K562 (cell line): Measurements from ENCODE around the gene KCNC3. TPM values are rescaled to one million over a fixed set of nuclear protein-coding genes. Genes with fewer than 3 reads are reported as not detected.

ENCODE experiments used
- ATAC-seq: fragments of 200-7000 bp; cut with Tn5 transposase; 3 replicates; pipeline ENCODE4 v1.9.1; 2020; ENCODE audit warnings: moderate library complexity
- BruUV-seq: library from RNA; stranded (reverse); fragments of 400-500 nt; replicated peaks from 2 replicates; lab custom pipeline; 2021; lab: Mats Ljungman, UMichigan
- CTCF ChIA-PET: fragments of 300-600 bp; formaldehyde crosslinking; extraction: SDS; loops from one replicate; lab custom pipeline; 2021; ENCODE audit warnings: low intra/inter-chr PET ratio; lab: Yijun Ruan, JAX
- POLR2A ChIA-PET: fragments of 300-600, 350-650 bp; sonication (Branson Sonifier 250); formaldehyde crosslinking; extraction: SDS; loops from one replicate; lab custom pipeline; 2021; ENCODE audit warnings: antibody characterized with exemption, inconsistent platforms; lab: Yijun Ruan, JAX
- DNase-seq, 4 experiments: peaks; one replicate each; pipeline versions ENCODE4 v3.0.0 to v3.0.0-alpha.2; 2011 to 2018; ENCODE audit warnings: low spot score in 3 of 4, mixed read lengths in 3 of 4; ENCODE audit errors: extremely low read depth in 1 of 4
- FAIRE-seq: peaks from 2 replicates; lab custom pipeline; 2011; peaks lifted over from hg19 to GRCh38; lab: Jason Lieb, UNC
- H2AFZ ChIP-seq: 2 replicates; pipeline ENCODE4 v1.6.0; 2011; ENCODE audit warnings: low read depth, low read length, control low read depth, inconsistent platforms
- H3K27ac ChIP-seq: fragments of 200-600 bp; 3 replicates; pipeline ENCODE4 v1.8.0; 2011; ENCODE audit warnings: low read depth, mild to moderate bottlenecking, control low read depth, inconsistent platforms, low read length, moderate library complexity, mixed read lengths; ENCODE audit errors: extremely low read depth
- H3K27me3 ChIP-seq, 2 experiments: fragments of 300-600 bp in 1 of 2; 2 replicates in 1 of 2; 3 replicates in 1 of 2; pipeline versions ENCODE4 v1.6.0 to v1.8.0; 2011; ENCODE audit warnings: inconsistent platforms in 2 of 2, low read length in 2 of 2, mild to moderate bottlenecking in 1 of 2, mixed read lengths in 1 of 2, moderate library complexity in 1 of 2; ENCODE audit not compliant: control insufficient read depth in 2 of 2, insufficient read depth in 2 of 2
- H3K36me3 ChIP-seq: fragments of 300-600 bp; 3 replicates; pipeline ENCODE4 v1.8.0; 2011; ENCODE audit warnings: mild to moderate bottlenecking, low read length, inconsistent platforms; ENCODE audit not compliant: control insufficient read depth, insufficient read depth
- H3K4me1 ChIP-seq, 2 experiments: fragments of 200-600 bp in 1 of 2; replicated peaks in 1 of 2; 2 replicates in 1 of 2; 3 replicates in 1 of 2; pipeline versions ENCODE4 v1.5.1 to v1.8.0; 2011; ENCODE audit warnings: inconsistent platforms in 2 of 2, low read length in 2 of 2, mild to moderate bottlenecking in 1 of 2, mixed read lengths in 1 of 2, moderate library complexity in 1 of 2; ENCODE audit not compliant: control insufficient read depth in 2 of 2, insufficient read depth in 2 of 2
- H3K4me2 ChIP-seq: 2 replicates; pipeline ENCODE4 v1.6.1; 2011; ENCODE audit warnings: low read length, control low read depth, inconsistent platforms, mixed read lengths; ENCODE audit not compliant: insufficient read depth
- H3K4me3 ChIP-seq: fragments of 200-600 bp; sonication (generic), shearing (Covaris generic); 2 replicates; pipeline ENCODE4 v1.5.1; 2016; ENCODE audit warnings: control low read depth, inconsistent platforms
- H3K79me2 ChIP-seq: fragments of 200-600 bp; 3 replicates; pipeline ENCODE4 v1.8.0; 2011; ENCODE audit warnings: low read length, inconsistent platforms; ENCODE audit not compliant: control insufficient read depth, insufficient read depth
- H3K9ac ChIP-seq, 2 experiments: 2 replicates each; pipeline versions ENCODE4 v1.6.0 to v1.6.1; 2011; ENCODE audit warnings: low read depth in 2 of 2, low read length in 2 of 2, control low read depth in 1 of 2, inconsistent platforms in 1 of 2, mild to moderate bottlenecking in 1 of 2, mixed read lengths in 1 of 2; ENCODE audit not compliant: insufficient read depth in 1 of 2
- H3K9me1 ChIP-seq: one replicate; pipeline ENCODE4 v1.6.0; 2011; ENCODE audit warnings: inconsistent platforms, mild to moderate bottlenecking, low read length, moderate library complexity; ENCODE audit not compliant: control insufficient read depth, insufficient read depth
- H3K9me3 ChIP-seq: replicated peaks from 2 replicates; pipeline ENCODE4 v1.5.1; 2011; ENCODE audit warnings: low read depth, low read length, inconsistent platforms; ENCODE audit not compliant: control insufficient read depth, insufficient read depth
- H4K20me1 ChIP-seq: replicated peaks from 2 replicates; pipeline ENCODE4 v1.6.1; 2011; ENCODE audit warnings: low read length, inconsistent platforms, mixed read lengths; ENCODE audit not compliant: control insufficient read depth, insufficient read depth
- ADNP ChIP-seq: fragments of 200-800 bp; sonication (Bioruptor generic); IDR thresholded peaks from 2 replicates; pipeline ENCODE4 v1.6.1; 2016; ENCODE audit warnings: missing genetic modification characterization, missing compliant biosample characterization
- C11orf30 ChIP-seq: fragments of 450-650 bp; IDR thresholded peaks from 2 replicates; pipeline ENCODE4 v1.6.1; 2016; ENCODE audit warnings: low read depth, mild to moderate bottlenecking
- ETV6 ChIP-seq, 3 experiments: fragments of 150-350 bp in 1 of 3; sonication (generic) in 1 of 3; formaldehyde crosslinking in 1 of 3; IDR thresholded peaks; 2 replicates each; pipeline versions ENCODE4 v1.6.1 to v1.8.0; 2014 to 2022; ENCODE audit warnings: borderline replicate concordance in 2 of 3, low read depth in 2 of 3, antibody characterized with exemption in 1 of 3, low read length in 1 of 3, mild to moderate bottlenecking in 1 of 3, missing genetic modification reagents in 1 of 3
- MAFF ChIP-seq: IDR thresholded peaks from 2 replicates; pipeline ENCODE4 v1.6.1; 2012; ENCODE audit warnings: low read length, improper control_type of control experiment
- MAFG ChIP-seq: fragments of 450-650 bp; conservative IDR thresholded peaks from 2 replicates; pipeline ENCODE4 v1.6.1; 2016; ENCODE audit warnings: missing genetic modification characterization, missing compliant biosample characterization
- MAFK ChIP-seq: IDR thresholded peaks from 2 replicates; pipeline ENCODE4 v1.6.1; 2011; ENCODE audit warnings: low read length, improper control_type of control experiment
- MYC ChIP-seq, 2 experiments: fragments of 250-450 bp in 1 of 2; sonication (Bioruptor Pico) in 1 of 2; IDR thresholded peaks; 2 replicates each; pipeline versions ENCODE4 v1.5.1 to v1.6.1; 2012 to 2021; ENCODE audit warnings: low read depth in 2 of 2, borderline replicate concordance in 1 of 2, improper control_type of control experiment in 1 of 2, low read length in 1 of 2, mild to moderate bottlenecking in 1 of 2, moderate library complexity in 1 of 2
- NCOA6 ChIP-seq: fragments of 450-650 bp; IDR thresholded peaks from 2 replicates; pipeline ENCODE4 v1.6.1; 2017; ENCODE audit warnings: mild to moderate bottlenecking
- ZNF311 ChIP-seq: fragments of 250-450 bp; sonication (Bioruptor Pico); IDR thresholded peaks from 2 replicates; pipeline ENCODE4 v1.4.0; 2020; ENCODE audit warnings: mild to moderate bottlenecking, moderate library complexity
- ZNF316 ChIP-seq: fragments of 450-650 bp; IDR thresholded peaks from 2 replicates; pipeline ENCODE4 v1.6.1; 2016
- WGBS: fragments of 100-300 bp; shearing (Covaris generic); methylation state at CpG from one replicate; pipeline ENCODE4 v1.1.6; 2016; ENCODE audit warnings: low coverage, mixed read lengths; ENCODE audit not compliant: insufficient coverage; ENCODE audit errors: missing lambda C conversion rate; 5-methylcytosine and 5-hydroxymethylcytosine counted together
- in situ Hi-C: fragments of 300-500 bp; cut with MboI; formaldehyde crosslinking; loops from 4 replicates; pipeline ENCODE4 v1.15.0; 2018; ENCODE audit warnings: inconsistent platforms, mixed read lengths
- intact Hi-C: fragments of 100-400 bp; cut with micrococcal nuclease; formaldehyde crosslinking; loops from 2 replicates; pipeline ENCODE4 v1.14.2; 2022
- polyA plus RNA-seq, 8 experiments: library from polyadenylated mRNA; depleted of rRNA in 4 of 8; stranded (reverse) in 5 of 8; unstranded in 3 of 8; fragments of >200 nt; fragmentation: Nextera tagmentation in 2 of 8; fragmentation: Illumina TruSeq in 1 of 8; extraction: Ambion mirVana in 2 of 8; extraction: Trizol in 1 of 8; gene quantifications; 2 replicates each; pipeline versions ENCODE4 v1.2.1 to v1.2.3, GENCODE V29; 2011 to 2014; ENCODE audit warnings: inconsistent platforms in 1 of 8, missing spikeins in 1 of 8
- total RNA-seq, 7 experiments: library from RNA; depleted of rRNA in 6 of 7; stranded (reverse); fragments of >200 nt in 6 of 7; fragmentation: Illumina TruSeq in 2 of 7; extraction: Trizol in 2 of 7; gene quantifications; 2 replicates each; pipeline versions ENCODE4 v1.2.1 to v1.2.3, GENCODE V29; 2011 to 2021; ENCODE audit warnings: low replicate concordance in 1 of 7

Gene KCNC3
- total and polyA plus RNA-seq, 9 of the 15 experiments (the other 6 are each of a cell fraction or from before 2014, with no cell fraction given): 0.03 to 26.2 (median 2.0) TPM

DNA sequence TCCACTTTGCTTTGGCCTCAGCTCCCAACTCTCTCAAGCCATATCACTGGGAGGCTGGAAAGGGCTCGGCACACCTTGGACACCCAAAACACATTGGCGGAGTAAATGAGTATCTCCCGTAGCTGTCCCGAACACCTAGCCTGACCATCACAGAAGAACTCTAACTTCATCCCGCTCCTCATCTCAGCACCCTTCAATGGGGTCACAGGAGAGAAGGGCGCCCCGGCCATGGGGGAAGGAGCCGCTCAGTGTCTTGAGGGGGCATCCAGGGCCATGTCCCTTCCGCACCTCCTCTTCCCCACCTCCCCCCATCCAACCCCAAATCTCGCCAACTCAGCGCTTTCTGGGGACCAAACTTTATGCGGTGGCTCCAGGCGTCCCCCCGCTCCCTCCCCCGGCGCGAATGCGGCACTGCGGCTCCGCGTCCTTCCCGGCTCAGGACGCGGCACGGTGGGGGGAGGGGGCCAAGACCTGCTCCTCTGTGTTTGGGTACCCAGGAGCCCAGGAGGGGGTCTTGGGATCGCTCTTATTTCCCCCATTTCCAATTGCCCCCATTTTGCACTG lies 3.0 kb downstream of the KCNC3 start:
- in situ Hi-C loops: no loop called here
- H3K9ac ChIP-seq: peak overlapping the region in 1 of 2 experiments; percentile 78; a peak in 2 of 4 replicates
- peaks cover 3% of the 10 kb centered on the region for H3K9me1 ChIP-seq
- H4K20me1 ChIP-seq: peaks cover 47% of the 10 kb centered on the region
- ChIA-PET POLR2A (interaction anchor here (0.8 to 1.5 kb wide), 3 partner anchors 10 to 25 kb away, joined by 3 to 9 read pairs (median 3); no protein-coding TSS in a partner anchor), CTCF (interaction anchor here (1.4 kb wide), 1 partner anchor 63 kb away, joined by 8 read pairs; no protein-coding TSS in a partner anchor)
- ATAC-seq (no peak), DNase-seq (peak in 1 of 4 experiments; percentile 6), FAIRE-seq (no peak)
- peaks cover 24 to 60% of the 10 kb centered on the region in 2 experiments for H3K4me1 ChIP-seq
- no peak overlapping the region for H2AFZ ChIP-seq
- peaks cover 14% of the 10 kb centered on the region; the same call in 1 of the 3 replicates for H3K36me3 ChIP-seq
- intact Hi-C loops: loop anchor here (5.0 kb wide), 1 partner anchor 59 kb away; no protein-coding TSS in a partner anchor
- H3K4me3 ChIP-seq: peak overlapping the region; percentile 21; the same call in 1 of the 2 replicates
- 12% methylated on average over 7 of the region's 26 CpGs for WGBS
- H3K79me2 ChIP-seq: peaks cover 22% of the 10 kb centered on the region
- no peaks in the 10 kb centered on the region for H3K9me3 ChIP-seq
- no peaks in the 10 kb centered on the region for H3K27me3 ChIP-seq
- H3K27ac ChIP-seq: no peak overlapping the region
- peak; percentile 78 for TF ChIP-seq MAFK
- no peak for TF ChIP-seq NCOA6
- no peak for TF ChIP-seq MYC (IDR thresholded peaks at IDR 0.05; ENCODE audit: low read depth, low read length)
- TF ChIP-seq MYC (CRISPR knock-in tag; IDR thresholded peaks at IDR 0.05; ENCODE audit: borderline replicate concordance, low read depth): peak; percentile 35; the same call in 1 of the 2 replicates
- no peak for TF ChIP-seq ETV6 (IDR thresholded peaks at IDR 0.05; ENCODE audit: borderline replicate concordance in 1 of 2, low read depth in 2 of 2, low read length in 1 of 2)
- TF ChIP-seq ETV6 (CRISPR knock-in tag; IDR thresholded peaks at IDR 0.05; ENCODE audit: borderline replicate concordance): 0 out of 2 replicates have a peak, but pooled peaks have one; percentile 1
- TF ChIP-seq ZNF316: peak; percentile 94
- TF ChIP-seq MAFF: peak; percentile 62; the same call in 1 of the 2 replicates
- peak; percentile 93 for TF ChIP-seq C11orf30
- no peak for TF ChIP-seq ADNP
- peak; percentile 75 for TF ChIP-seq MAFG (tag)
- no peak for TF ChIP-seq ZNF311 (CRISPR knock-in tag)
- BruUV-seq: no TSS peak
- peak overlapping the region; percentile 67 for H3K4me2 ChIP-seq
